ENCODE data around the gene APP.

The APP gene

DNA sequence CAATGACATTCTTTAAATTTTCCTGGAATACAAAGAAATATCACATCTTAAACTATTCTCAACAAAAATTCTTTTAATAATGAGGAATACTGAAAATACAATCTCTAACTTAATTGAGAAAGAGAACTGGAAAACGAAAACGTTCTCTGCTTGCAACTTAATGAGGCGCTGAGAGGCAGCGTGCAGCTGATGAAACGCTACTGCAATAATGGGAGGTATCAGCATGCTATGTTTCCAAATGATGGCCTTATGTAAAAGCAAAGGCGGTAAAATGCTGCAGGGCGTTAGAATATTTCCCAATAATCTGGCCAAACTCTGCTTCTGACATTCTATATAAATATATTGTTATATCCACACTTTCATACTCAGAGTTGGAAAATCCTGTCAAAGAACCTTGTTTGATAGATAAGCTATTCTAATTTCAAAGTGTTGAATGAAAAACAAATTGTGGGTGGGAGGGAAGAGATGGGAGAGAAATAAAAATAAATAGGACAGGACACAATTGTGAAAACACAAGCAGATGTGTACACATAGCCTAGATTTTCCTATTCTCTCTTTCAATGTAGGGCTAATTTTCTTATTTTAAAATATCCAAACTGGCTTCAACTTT is 70.9 kb downstream of the APP start:
- Histone ChIP-seq H3K36me3 (ENCODE audit: low read length) (no peaks in the 10 kb centered on the region), H3K9me2 (replicated peaks; ENCODE audit: insufficient read depth, low read length) (no peaks in the 10 kb centered on the region), H3K79me2 (ENCODE audit: insufficient read depth, low read length) (no peaks in the 10 kb centered on the region), H2AFZ (ENCODE audit: low read depth, low read length, severe bottlenecking) (no peak overlapping the region), H3K9ac (ENCODE audit: low read length) (no peak overlapping the region), H3K4me3 (ENCODE audit: insufficient read depth, low read length, poor library complexity, severe bottlenecking) (no peak overlapping the region), H3K27ac (ENCODE audit: low read depth, low read length) (no peak overlapping the region), H3K4me2 (ENCODE audit: low read depth, low read length, poor library complexity, severe bottlenecking) (no peak overlapping the region), H3F3A (ENCODE audit: insufficient read depth) (no peaks in the 10 kb centered on the region), H3K27me3 (ENCODE audit: low read length) (no peaks in the 10 kb centered on the region), H3K9me3 (ENCODE audit: insufficient read depth, low read length) (no peaks in the 10 kb centered on the region), H4K20me1 (ENCODE audit: low read depth, low read length) (no peaks in the 10 kb centered on the region)
- TF ChIP-seq CTCF (IDR thresholded peaks at IDR 0.05; ENCODE audit: insufficient read depth, low read length, poor library complexity, severe bottlenecking) (no peak), EZH2phosphoT487 (conservative IDR thresholded peaks at IDR 0.05; ENCODE audit: low read length) (no peak)

DNA sequence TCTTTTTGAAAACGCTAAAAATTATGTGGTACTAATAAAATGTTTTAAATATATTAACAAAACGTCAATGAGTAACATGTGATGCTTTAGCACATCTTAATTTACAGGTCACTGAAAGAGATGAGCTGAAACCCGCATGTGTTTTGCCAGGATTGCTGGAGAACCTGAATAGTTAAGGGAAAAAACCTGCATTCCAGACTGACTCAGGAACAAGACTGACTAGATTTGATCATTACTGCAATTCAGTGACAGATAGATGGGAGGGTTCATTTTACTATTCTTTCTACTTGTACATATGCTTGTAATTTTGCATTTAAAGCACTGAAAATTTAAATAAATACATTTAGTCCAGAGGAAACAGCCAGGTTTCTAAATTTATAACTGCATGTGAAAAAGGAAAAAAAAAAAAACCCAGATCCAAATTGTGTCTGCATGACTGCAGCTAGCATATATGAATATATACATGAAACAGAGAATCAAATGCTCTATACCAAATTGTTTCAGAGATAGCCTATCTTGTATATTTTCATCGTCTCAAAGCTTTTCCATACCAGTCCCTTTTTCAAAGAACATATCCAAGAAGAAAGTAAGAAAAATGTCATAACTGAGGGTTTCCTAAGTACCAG is 71.7 kb downstream of the APP start:
- Histone ChIP-seq H3K79me2 (ENCODE audit: insufficient read depth, low read length) (no peaks in the 10 kb centered on the region), H3K36me3 (ENCODE audit: low read length) (no peaks in the 10 kb centered on the region), H3K4me2 (ENCODE audit: low read depth, low read length, poor library complexity, severe bottlenecking) (no peak overlapping the region), H3K9me2 (replicated peaks; ENCODE audit: insufficient read depth, low read length) (no peaks in the 10 kb centered on the region), H3K4me3 (ENCODE audit: insufficient read depth, low read length, poor library complexity, severe bottlenecking) (no peak overlapping the region), H3K9me3 (ENCODE audit: insufficient read depth, low read length) (no peaks in the 10 kb centered on the region), H2AFZ (ENCODE audit: low read depth, low read length, severe bottlenecking) (no peak overlapping the region), H3K27ac (ENCODE audit: low read depth, low read length) (no peak overlapping the region), H3K9ac (ENCODE audit: low read length) (no peak overlapping the region), H4K20me1 (ENCODE audit: low read depth, low read length) (no peaks in the 10 kb centered on the region), H3F3A (ENCODE audit: insufficient read depth) (no peaks in the 10 kb centered on the region), H3K27me3 (ENCODE audit: low read length) (no peaks in the 10 kb centered on the region)
- TF ChIP-seq CTCF (IDR thresholded peaks at IDR 0.05; ENCODE audit: insufficient read depth, low read length, poor library complexity, severe bottlenecking): no peak
- no peak for TF ChIP-seq EZH2phosphoT487 (conservative IDR thresholded peaks at IDR 0.05; ENCODE audit: low read length)

GRCh38 chr21:26097475-26097874 is 73.1 kb downstream of the APP start:
- no peak for TF ChIP-seq EZH2phosphoT487 (conservative IDR thresholded peaks at IDR 0.05; ENCODE audit: low read length)
- no peak for TF ChIP-seq CTCF (IDR thresholded peaks at IDR 0.05; ENCODE audit: insufficient read depth, low read length, poor library complexity, severe bottlenecking)
- no peaks in the 10 kb centered on the region for H3F3A ChIP-seq (ENCODE audit: insufficient read depth)
- H3K27ac ChIP-seq (ENCODE audit: low read depth, low read length): no peak overlapping the region
- H2AFZ ChIP-seq (ENCODE audit: low read depth, low read length, severe bottlenecking): no peak overlapping the region
- H3K79me2 ChIP-seq (ENCODE audit: insufficient read depth, low read length): no peaks in the 10 kb centered on the region
- H3K36me3 ChIP-seq (ENCODE audit: low read length): no peaks in the 10 kb centered on the region
- H3K27me3 ChIP-seq (ENCODE audit: low read length): no peaks in the 10 kb centered on the region
- no peaks in the 10 kb centered on the region for H3K9me3 ChIP-seq (ENCODE audit: insufficient read depth, low read length)
- no peak overlapping the region for H3K9ac ChIP-seq (ENCODE audit: low read length)
- H3K9me2 ChIP-seq (replicated peaks; ENCODE audit: insufficient read depth, low read length): no peaks in the 10 kb centered on the region
- H3K4me2 ChIP-seq (ENCODE audit: low read depth, low read length, poor library complexity, severe bottlenecking): no peak overlapping the region
- H3K4me3 ChIP-seq (ENCODE audit: insufficient read depth, low read length, poor library complexity, severe bottlenecking): no peak overlapping the region
- H4K20me1 ChIP-seq (ENCODE audit: low read depth, low read length): no peaks in the 10 kb centered on the region
